Neural cell (in vitro differentiated cells): ENCODE data around the gene CENPS. TPM values are rescaled to one million over a fixed set of nuclear protein-coding genes. Genes with fewer than 3 reads are reported as not detected.

Experiments used
- H2AFZ ChIP-seq: fragments of 200-600, 300-800 bp; sonication (generic), shearing (Covaris generic); 2 replicates; pipeline ENCODE4 v1.6.0; 2014; ENCODE audit warnings: low read depth, mild to moderate bottlenecking, antibody characterized with exemption, low read length, moderate library complexity
- H3F3A ChIP-seq: fragments of 200-600 bp; shearing (Covaris generic); 2 replicates; pipeline ENCODE4 v1.6.1; 2016; ENCODE audit warnings: mild to moderate bottlenecking, moderate library complexity, mixed read lengths, antibody characterized with exemption, low read length; ENCODE audit not compliant: insufficient read depth, poor library complexity, severe bottlenecking
- H3K27ac ChIP-seq: fragments of 200-600, 300-800 bp; sonication (generic), shearing (Covaris generic); 2 replicates; pipeline ENCODE4 v1.5.1; 2014; ENCODE audit warnings: mild to moderate bottlenecking, low read length, moderate library complexity
- H3K27me3 ChIP-seq: fragments of 300-800, 200-600 bp; sonication (generic), shearing (Covaris generic); 2 replicates; pipeline ENCODE4 v1.6.0; 2014; ENCODE audit warnings: mild to moderate bottlenecking, low read depth, low read length, moderate library complexity; ENCODE audit not compliant: insufficient read depth
- H3K36me3 ChIP-seq: fragments of 300-800, 200-600 bp; sonication (generic), shearing (Covaris generic); 2 replicates; pipeline ENCODE4 v1.5.1; 2014; ENCODE audit warnings: mild to moderate bottlenecking, antibody characterized with exemption, low read length, moderate library complexity; ENCODE audit not compliant: insufficient read depth
- H3K4me2 ChIP-seq: fragments of 300-800, 200-600 bp; sonication (generic), shearing (Covaris generic); 2 replicates; pipeline ENCODE4 v1.6.0; 2014; ENCODE audit warnings: mild to moderate bottlenecking, low read length
- H3K4me3 ChIP-seq: fragments of 300-800, 200-600 bp; sonication (generic), shearing (Covaris generic); 2 replicates; pipeline ENCODE4 v1.5.1; 2014; ENCODE audit warnings: mild to moderate bottlenecking, low read length, moderate library complexity
- H3K79me2 ChIP-seq: fragments of 200-600 bp; shearing (Covaris generic); replicated peaks from 2 replicates; pipeline ENCODE4 v1.6.0; 2014; ENCODE audit warnings: mild to moderate bottlenecking, low read length, moderate library complexity; ENCODE audit not compliant: insufficient read depth
- H3K9ac ChIP-seq: fragments of 300-800, 200-600 bp; sonication (generic), shearing (Covaris generic); 2 replicates; pipeline ENCODE4 v1.6.1; 2016; ENCODE audit warnings: mild to moderate bottlenecking, low read length, mixed read lengths
- H3K9me2 ChIP-seq: fragments of 200-600 bp; shearing (Covaris generic); 2 replicates; pipeline ENCODE4 v1.6.1; 2016; ENCODE audit warnings: mild to moderate bottlenecking, low read length, mixed read lengths; ENCODE audit not compliant: insufficient read depth
- H3K9me3 ChIP-seq: fragments of 200-600, 300-800 bp; sonication (generic), shearing (Covaris generic); 2 replicates; pipeline ENCODE4 v1.6.1; 2016; ENCODE audit warnings: mild to moderate bottlenecking, mixed run types, low read length, moderate library complexity, mixed read lengths
- H4K20me1 ChIP-seq: fragments of 200-600 bp; shearing (Covaris generic); 2 replicates; pipeline ENCODE4 v1.6.1; 2016; ENCODE audit warnings: mild to moderate bottlenecking, mixed run types; ENCODE audit not compliant: insufficient read depth
- EP300 ChIP-seq: fragments of 450-650 bp; conservative IDR thresholded peaks from 2 replicates; pipeline ENCODE4 v1.6.1; 2014; ENCODE audit warnings: antibody characterized with exemption, mild to moderate bottlenecking, moderate library complexity; ENCODE audit not compliant: poor library complexity, severe bottlenecking
- EZH2 ChIP-seq: fragments of 200-600, 300-800 bp; shearing (Covaris generic), sonication (generic); IDR thresholded peaks from 2 replicates; pipeline ENCODE4 v1.6.1; 2014; ENCODE audit warnings: antibody characterized with exemption, low read length, borderline replicate concordance, mild to moderate bottlenecking; ENCODE audit not compliant: insufficient read depth, poor library complexity, severe bottlenecking
- MXI1 ChIP-seq: fragments of 450-650 bp; conservative IDR thresholded peaks from 2 replicates; pipeline ENCODE4 v1.6.1; 2014; ENCODE audit warnings: antibody characterized with exemption, mild to moderate bottlenecking; ENCODE audit not compliant: poor library complexity, severe bottlenecking
- POLR2AphosphoS5 ChIP-seq: IDR thresholded peaks from 2 replicates; pipeline ENCODE4 v1.6.1; 2012
- RAD21 ChIP-seq: fragments of 450-650 bp; conservative IDR thresholded peaks from 2 replicates; pipeline ENCODE4 v1.6.1; 2014; ENCODE audit warnings: antibody characterized with exemption, mild to moderate bottlenecking, moderate library complexity
- SMC3 ChIP-seq: fragments of 450-650 bp; conservative IDR thresholded peaks from 2 replicates; pipeline ENCODE4 v1.6.1; 2014; ENCODE audit warnings: antibody characterized with exemption, mild to moderate bottlenecking, moderate library complexity; ENCODE audit not compliant: poor library complexity
- TAF1 ChIP-seq: IDR thresholded peaks from 2 replicates; pipeline ENCODE4 v1.6.1; 2012; ENCODE audit warnings: low read depth
- polyA plus RNA-seq: library from polyadenylated mRNA; depleted of rRNA; stranded (reverse); fragments of >200 nt; gene quantifications from 2 replicates; pipeline ENCODE4 v1.2.3, GENCODE V29; 2014
- TF ChIP-seq, protein P1 (sequence below): fragments of 450-650 bp; IDR thresholded peaks from 2 replicates; pipeline ENCODE4 v1.5.1; 2014; ENCODE audit warnings: antibody characterized with exemption, mild to moderate bottlenecking, moderate library complexity; ENCODE audit not compliant: poor library complexity, severe bottlenecking
- TF ChIP-seq, protein P2 (sequence below): IDR thresholded peaks from 2 replicates; pipeline ENCODE4 v1.6.1; 2012; ENCODE audit warnings: borderline replicate concordance

The CENPS gene
- polyA plus RNA-seq, 1 donor from 2014 or later: 16.5 TPM

DNA sequence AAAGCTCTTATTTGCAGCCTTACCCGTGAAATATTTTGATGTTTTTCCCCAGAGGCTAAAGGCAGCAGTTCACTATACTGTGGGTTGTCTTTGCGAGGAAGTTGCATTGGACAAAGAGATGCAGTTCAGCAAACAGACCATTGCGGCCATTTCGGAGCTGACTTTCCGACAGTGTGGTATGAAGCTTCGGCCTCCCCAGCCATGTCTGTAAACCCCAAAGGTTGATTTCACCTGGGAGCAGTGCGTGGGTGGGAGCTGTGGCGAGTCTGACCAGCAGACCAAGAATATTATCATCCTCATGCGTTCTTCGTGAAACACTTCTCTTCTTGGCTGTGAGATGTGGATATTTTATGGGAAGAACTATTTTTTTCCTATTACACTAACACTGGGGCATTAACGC lies 3.6 kb downstream of the CENPS start:
- H3K27me3 ChIP-seq: no peaks in the 10 kb centered on the region
- no peaks in the 10 kb centered on the region for H4K20me1 ChIP-seq
- H3K27ac ChIP-seq: no peak overlapping the region
- no peaks in the 10 kb centered on the region for H3F3A ChIP-seq
- no peak overlapping the region for H3K4me2 ChIP-seq
- no peaks in the 10 kb centered on the region for H3K9me2 ChIP-seq
- no peak overlapping the region for H3K9ac ChIP-seq
- H3K9me3 ChIP-seq: no peaks in the 10 kb centered on the region
- TF ChIP-seq EZH2 (no peak), MXI1 (no peak), POLR2AphosphoS5 (no peak), EP300 (no peak), TAF1 (no peak), SMC3 (no peak), RAD21 (no peak)
- TF ChIP-seq, protein P1, sequence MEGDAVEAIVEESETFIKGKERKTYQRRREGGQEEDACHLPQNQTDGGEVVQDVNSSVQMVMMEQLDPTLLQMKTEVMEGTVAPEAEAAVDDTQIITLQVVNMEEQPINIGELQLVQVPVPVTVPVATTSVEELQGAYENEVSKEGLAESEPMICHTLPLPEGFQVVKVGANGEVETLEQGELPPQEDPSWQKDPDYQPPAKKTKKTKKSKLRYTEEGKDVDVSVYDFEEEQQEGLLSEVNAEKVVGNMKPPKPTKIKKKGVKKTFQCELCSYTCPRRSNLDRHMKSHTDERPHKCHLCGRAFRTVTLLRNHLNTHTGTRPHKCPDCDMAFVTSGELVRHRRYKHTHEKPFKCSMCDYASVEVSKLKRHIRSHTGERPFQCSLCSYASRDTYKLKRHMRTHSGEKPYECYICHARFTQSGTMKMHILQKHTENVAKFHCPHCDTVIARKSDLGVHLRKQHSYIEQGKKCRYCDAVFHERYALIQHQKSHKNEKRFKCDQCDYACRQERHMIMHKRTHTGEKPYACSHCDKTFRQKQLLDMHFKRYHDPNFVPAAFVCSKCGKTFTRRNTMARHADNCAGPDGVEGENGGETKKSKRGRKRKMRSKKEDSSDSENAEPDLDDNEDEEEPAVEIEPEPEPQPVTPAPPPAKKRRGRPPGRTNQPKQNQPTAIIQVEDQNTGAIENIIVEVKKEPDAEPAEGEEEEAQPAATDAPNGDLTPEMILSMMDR: no peak
- TF ChIP-seq, protein P2, sequence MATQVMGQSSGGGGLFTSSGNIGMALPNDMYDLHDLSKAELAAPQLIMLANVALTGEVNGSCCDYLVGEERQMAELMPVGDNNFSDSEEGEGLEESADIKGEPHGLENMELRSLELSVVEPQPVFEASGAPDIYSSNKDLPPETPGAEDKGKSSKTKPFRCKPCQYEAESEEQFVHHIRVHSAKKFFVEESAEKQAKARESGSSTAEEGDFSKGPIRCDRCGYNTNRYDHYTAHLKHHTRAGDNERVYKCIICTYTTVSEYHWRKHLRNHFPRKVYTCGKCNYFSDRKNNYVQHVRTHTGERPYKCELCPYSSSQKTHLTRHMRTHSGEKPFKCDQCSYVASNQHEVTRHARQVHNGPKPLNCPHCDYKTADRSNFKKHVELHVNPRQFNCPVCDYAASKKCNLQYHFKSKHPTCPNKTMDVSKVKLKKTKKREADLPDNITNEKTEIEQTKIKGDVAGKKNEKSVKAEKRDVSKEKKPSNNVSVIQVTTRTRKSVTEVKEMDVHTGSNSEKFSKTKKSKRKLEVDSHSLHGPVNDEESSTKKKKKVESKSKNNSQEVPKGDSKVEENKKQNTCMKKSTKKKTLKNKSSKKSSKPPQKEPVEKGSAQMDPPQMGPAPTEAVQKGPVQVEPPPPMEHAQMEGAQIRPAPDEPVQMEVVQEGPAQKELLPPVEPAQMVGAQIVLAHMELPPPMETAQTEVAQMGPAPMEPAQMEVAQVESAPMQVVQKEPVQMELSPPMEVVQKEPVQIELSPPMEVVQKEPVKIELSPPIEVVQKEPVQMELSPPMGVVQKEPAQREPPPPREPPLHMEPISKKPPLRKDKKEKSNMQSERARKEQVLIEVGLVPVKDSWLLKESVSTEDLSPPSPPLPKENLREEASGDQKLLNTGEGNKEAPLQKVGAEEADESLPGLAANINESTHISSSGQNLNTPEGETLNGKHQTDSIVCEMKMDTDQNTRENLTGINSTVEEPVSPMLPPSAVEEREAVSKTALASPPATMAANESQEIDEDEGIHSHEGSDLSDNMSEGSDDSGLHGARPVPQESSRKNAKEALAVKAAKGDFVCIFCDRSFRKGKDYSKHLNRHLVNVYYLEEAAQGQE: no peak
- H3K36me3 ChIP-seq: no peaks in the 10 kb centered on the region
- no peak overlapping the region for H3K4me3 ChIP-seq
- H3K79me2 ChIP-seq: peaks cover 5% of the 10 kb centered on the region
- H2AFZ ChIP-seq: no peak overlapping the region

DNA sequence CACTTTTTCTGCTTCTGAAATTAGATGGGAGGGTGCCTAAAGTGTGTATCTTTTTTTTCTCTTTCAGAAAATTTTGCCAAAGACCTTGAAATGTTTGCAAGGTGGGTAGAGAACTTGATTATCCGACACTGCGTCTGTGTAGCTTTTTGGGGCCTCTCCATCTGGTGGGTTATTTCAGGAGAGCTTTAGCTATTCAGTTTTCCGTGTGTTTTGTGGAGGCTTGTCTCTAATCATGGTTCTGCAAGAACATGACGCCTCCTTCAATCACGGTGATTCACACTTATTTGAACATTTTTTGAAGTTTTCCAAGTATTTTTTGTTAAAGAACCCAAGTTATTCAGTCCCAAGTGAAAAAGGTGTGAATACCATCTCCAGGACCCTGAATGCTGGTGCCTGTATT lies 4.4 kb downstream of the CENPS start:
- Histone ChIP-seq H2AFZ (no peak overlapping the region), H3K27ac (no peak overlapping the region)

More for the DNA sequence above, 4.4 kb downstream of the CENPS start:
- no peak overlapping the region for H3K4me3 ChIP-seq
- TF ChIP-seq RAD21 (no peak), EZH2 (no peak), EP300 (no peak), POLR2AphosphoS5 (no peak), MXI1 (no peak), TAF1 (no peak), SMC3 (no peak)
- TF ChIP-seq, protein P2: no peak
- TF ChIP-seq, protein P1: no peak
- H3K4me2 ChIP-seq: no peak overlapping the region
- no peaks in the 10 kb centered on the region for H3K9me3 ChIP-seq
- H3F3A ChIP-seq: no peaks in the 10 kb centered on the region
- no peaks in the 10 kb centered on the region for H3K27me3 ChIP-seq
- no peaks in the 10 kb centered on the region for H3K9me2 ChIP-seq
- peaks cover 5% of the 10 kb centered on the region for H3K79me2 ChIP-seq
- no peaks in the 10 kb centered on the region for H3K36me3 ChIP-seq
- no peak overlapping the region for H3K9ac ChIP-seq
- no peaks in the 10 kb centered on the region for H4K20me1 ChIP-seq
